CD4-positive, alpha-beta T cell treated with Interleukin-6 for 4 hours (primary cell): Measurements from ENCODE around the gene GFRA3.

ENCODE experiments used
- DNase-seq: peaks from one replicate; pipeline ENCODE4 v3.0.0-alpha.2; 2020; ENCODE audit warnings: mixed read lengths

Gene GFRA3

GRCh38 chr5:138246334-138246733, 28.1 kb downstream of the GFRA3 start:
- no peak for DNase-seq

GRCh38 chr5:138245717-138246116, 28.7 kb downstream of the GFRA3 start:
- DNase-seq, result no peak

GRCh38 chr5:138243794-138244193, 30.6 kb downstream of the GFRA3 start:
- no peak for DNase-seq

GRCh38 chr5:138241688-138242571, 32.5 kb downstream of the GFRA3 start:
- peak; percentile 7 for DNase-seq

GRCh38 chr5:138240650-138241385, 33.6 kb downstream of the GFRA3 start:
- no peak for DNase-seq

GRCh38 chr5:138238034-138238433, 36.4 kb downstream of the GFRA3 start:
- DNase-seq, result no peak

- DNase-seq, result no peak
Measured at GRCh38 chr5:138234651-138235050, 39.8 kb downstream of the GFRA3 start.

- no peak for DNase-seq
Measured at GRCh38 chr5:138233280-138233679, 41.1 kb downstream of the GFRA3 start.

- no peak for DNase-seq
Measured at GRCh38 chr5:138230981-138231589, 43.3 kb downstream of the GFRA3 start.

- DNase-seq, result no peak
Measured at GRCh38 chr5:138230261-138230660, 44.2 kb downstream of the GFRA3 start.

GRCh38 chr5:138229387-138229786, 45.0 kb downstream of the GFRA3 start:
- no peak for DNase-seq

- DNase-seq, result no peak
Measured at GRCh38 chr5:138226910-138227309, 47.5 kb downstream of the GFRA3 start.

- DNase-seq, result no peak
Measured at GRCh38 chr5:138224712-138225111, 49.7 kb downstream of the GFRA3 start.

GRCh38 chr5:138223532-138223931, 50.9 kb downstream of the GFRA3 start:
- DNase-seq, result no peak

- no peak for DNase-seq
Measured at GRCh38 chr5:138216799-138217198, 57.6 kb downstream of the GFRA3 start.

GRCh38 chr5:138213161-138214029, 61.0 kb downstream of the GFRA3 start, which contains the start of gene CDC23:
Gene CDC23, minus strand, starts transcription at chr5:138213323. Its CDS starts 11 bp downstream, at chr5:138213312.
- DNase-seq, result peak; percentile 89

- DNase-seq, result peak; percentile 19
Measured at GRCh38 chr5:138212828-138213160, 61.6 kb downstream of the GFRA3 start.

GRCh38 chr5:138210985-138211384, 63.4 kb downstream of the GFRA3 start:
- DNase-seq, result no peak
